GM23338 (cell line): Measurements from ENCODE around the gene ATIC. TPM values are rescaled to one million over a fixed set of nuclear protein-coding genes. Genes with fewer than 3 reads are reported as not detected.

Source experiments
- ATAC-seq: fragments of 200-7000 bp; cut with Tn5 transposase; 3 replicates; pipeline ENCODE4 v1.9.1; 2020
- DNase-seq: peaks from one replicate; pipeline ENCODE4 v3.0.0-alpha.2; 2015; ENCODE audit warnings: low spot score
- H2AFZ ChIP-seq: fragments of 200-600 bp; sonication (generic); 2 replicates; pipeline ENCODE4 v1.8.0; 2016; ENCODE audit warnings: antibody characterized with exemption, mild to moderate bottlenecking, moderate library complexity
- H3F3A ChIP-seq: fragments of 200-600 bp; sonication (generic); replicated peaks from 2 replicates; pipeline ENCODE4 v1.8.0; 2017; ENCODE audit warnings: antibody characterized with exemption, mixed run types, low read depth
- H3K27ac ChIP-seq: fragments of 200-600 bp; sonication (generic); 2 replicates; pipeline ENCODE4 v1.6.1; 2016; ENCODE audit warnings: low read depth
- H3K27me3 ChIP-seq: fragments of 200-600 bp; sonication (generic); 2 replicates; pipeline ENCODE4 v1.8.0; 2016; ENCODE audit warnings: mild to moderate bottlenecking, mixed run types, moderate library complexity; ENCODE audit not compliant: insufficient read depth
- H3K36me3 ChIP-seq: fragments of 200-600 bp; sonication (generic); 2 replicates; pipeline ENCODE4 v1.8.0; 2016; ENCODE audit warnings: mild to moderate bottlenecking; ENCODE audit not compliant: insufficient read depth
- H3K4me1 ChIP-seq: fragments of 200-600 bp; sonication (generic); 2 replicates; pipeline ENCODE4 v1.8.0; 2016; ENCODE audit warnings: mild to moderate bottlenecking, moderate library complexity; ENCODE audit not compliant: insufficient read depth
- H3K4me2 ChIP-seq: fragments of 200-600 bp; sonication (generic); 2 replicates; pipeline ENCODE4 v1.7.1; 2017; ENCODE audit warnings: mixed run types
- H3K4me3 ChIP-seq: fragments of 200-600 bp; sonication (generic); 2 replicates; pipeline ENCODE4 v1.6.1; 2016; ENCODE audit warnings: mixed run types
- H3K79me2 ChIP-seq: fragments of 200-600 bp; sonication (generic); replicated peaks from 2 replicates; pipeline ENCODE4 v1.8.0; 2017; ENCODE audit warnings: mild to moderate bottlenecking; ENCODE audit not compliant: insufficient read depth
- H3K9me2 ChIP-seq: fragments of 200-600 bp; sonication (generic); 2 replicates; pipeline ENCODE4 v1.8.0; 2017; ENCODE audit not compliant: insufficient read depth
- H4K20me1 ChIP-seq: fragments of 200-600 bp; sonication (generic); replicated peaks from 2 replicates; pipeline ENCODE4 v1.8.0; 2017; ENCODE audit warnings: mild to moderate bottlenecking; ENCODE audit not compliant: insufficient read depth
- H3K27ac Mint-ChIP-seq: 2 replicates; pipeline ENCODE4 v1.8.0; 2020; ENCODE audit warnings: inconsistent platforms, mild to moderate bottlenecking, moderate library complexity, mixed read lengths
- H3K27me3 Mint-ChIP-seq: 3 replicates; pipeline ENCODE4 v1.8.0; 2022; ENCODE audit warnings: low read depth, mild to moderate bottlenecking, moderate library complexity, mixed read lengths, inconsistent platforms; ENCODE audit not compliant: insufficient read depth, poor library complexity
- H3K36me3 Mint-ChIP-seq: 3 replicates; pipeline ENCODE4 v1.8.0; 2021; ENCODE audit warnings: low read depth, mild to moderate bottlenecking, inconsistent platforms, moderate library complexity, mixed read lengths
- H3K4me1 Mint-ChIP-seq: 3 replicates; pipeline ENCODE4 v1.8.0; 2020; ENCODE audit warnings: mild to moderate bottlenecking, inconsistent platforms, mixed read lengths
- H3K4me3 Mint-ChIP-seq: 3 replicates; pipeline ENCODE4 v1.8.0; 2021; ENCODE audit warnings: moderate library complexity, mild to moderate bottlenecking, inconsistent platforms, mixed read lengths
- H3K9me3 Mint-ChIP-seq: 3 replicates; pipeline ENCODE4 v1.8.0; 2020; ENCODE audit warnings: moderate library complexity, mild to moderate bottlenecking, inconsistent platforms, mixed read lengths
- CREB1 ChIP-seq: fragments of 250-450 bp; sonication (Bioruptor Pico); IDR thresholded peaks from 2 replicates; pipeline ENCODE4 v1.5.0; 2020; ENCODE audit warnings: low read depth, mild to moderate bottlenecking, moderate library complexity
- CTCF ChIP-seq, 2 experiments: fragments of 200-600 bp in 1 of 2; sonication (generic) in 1 of 2; conservative IDR thresholded peaks; 2 replicates each; pipeline versions ENCODE4 v1.5.1 to v1.6.1; 2016 to 2017; ENCODE audit warnings: antibody characterized with exemption in 2 of 2, low read depth in 2 of 2, mild to moderate bottlenecking in 2 of 2, moderate library complexity in 1 of 2
- ETS1 ChIP-seq: IDR thresholded peaks from 2 replicates; pipeline ENCODE4 v1.6.1; 2016; ENCODE audit warnings: antibody characterized with exemption
- JUNB ChIP-seq: IDR thresholded peaks from one replicate; pipeline ENCODE4 v1.6.1; 2016; ENCODE audit warnings: antibody characterized with exemption; ENCODE audit not compliant: unreplicated experiment
- NANOG ChIP-seq: IDR thresholded peaks from 2 replicates; pipeline ENCODE4 v1.6.1; 2016; ENCODE audit warnings: antibody characterized with exemption, borderline replicate concordance
- POLR2AphosphoS5 ChIP-seq: IDR thresholded peaks from 2 replicates; pipeline ENCODE4 v1.6.1; 2016; ENCODE audit warnings: antibody characterized with exemption, low read depth
- REST ChIP-seq: IDR thresholded peaks from one replicate; pipeline ENCODE4 v1.6.1; 2018; ENCODE audit warnings: antibody characterized with exemption; ENCODE audit not compliant: unreplicated experiment
- ZNF114 ChIP-seq: fragments of 250-450 bp; sonication (Bioruptor Pico); IDR thresholded peaks from 2 replicates; pipeline ENCODE4 v1.5.0; 2020; ENCODE audit warnings: mild to moderate bottlenecking, moderate library complexity
- ZNF462 ChIP-seq: fragments of 250-450 bp; sonication (Bioruptor Pico); IDR thresholded peaks from 2 replicates; pipeline ENCODE4 v1.5.0; 2020; ENCODE audit warnings: mild to moderate bottlenecking, moderate library complexity
- polyA plus RNA-seq: library from polyadenylated mRNA; unstranded; fragments of >200 nt; fragmentation: Nextera tagmentation; extraction: Ambion mirVana; gene quantifications from 2 replicates; pipeline ENCODE4 v1.2.1, GENCODE V29; 2016
- total RNA-seq: library from RNA; depleted of rRNA; stranded (reverse); fragments of >200 nt; shearing (Covaris generic); gene quantifications from 2 replicates; pipeline ENCODE4 v1.2.3, GENCODE V29; 2014

The ATIC gene
- total and polyA plus RNA-seq, 2 experiments from 2014 or later, result 118 to 185 TPM

- TF ChIP-seq ZNF462, result no peak
- TF ChIP-seq REST, result no peak
Measured at GRCh38 chr2:215365184-215365658, 53.4 kb downstream of the ATIC start (continued).

- H3K4me1 Mint-ChIP-seq, result peaks cover 6% of the 10 kb centered on the region; the same call in 2 of the 3 replicates
- Histone ChIP-seq H3K4me3 (no peak overlapping the region), H3K36me3 (peaks cover 44% of the 10 kb centered on the region; the same call in 1 of the 2 replicates), H3K4me2 (no peak overlapping the region), H3K27ac (no peak overlapping the region), H3K79me2 (no peaks in the 10 kb centered on the region), H4K20me1 (no peaks in the 10 kb centered on the region; the same call in 1 of the 2 replicates), H3K9me2 (no peaks in the 10 kb centered on the region), H3F3A (no peaks in the 10 kb centered on the region), H3K4me1 (no peaks in the 10 kb centered on the region), H2AFZ (no peak overlapping the region), H3K27me3 (no peaks in the 10 kb centered on the region)
- DNase-seq, result no peak
- no peaks in the 10 kb centered on the region for H3K27me3 Mint-ChIP-seq
- no peak for ATAC-seq
- H3K9me3 Mint-ChIP-seq, result no peaks in the 10 kb centered on the region
- no peak overlapping the region for H3K4me3 Mint-ChIP-seq
- no peak overlapping the region for H3K27ac Mint-ChIP-seq
- H3K36me3 Mint-ChIP-seq, result peaks cover 47% of the 10 kb centered on the region
- no peak for TF ChIP-seq POLR2AphosphoS5
- no peak for TF ChIP-seq NANOG
- TF ChIP-seq CREB1 (CRISPR knock-in tag), result no peak
- TF ChIP-seq ETS1, result no peak
- TF ChIP-seq ZNF114, result no peak
- TF ChIP-seq JUNB, result no peak
- no peak for TF ChIP-seq CTCF (conservative IDR thresholded peaks at IDR 0.05; ENCODE audit: low read depth in 2 of 2)
Measured at GRCh38 chr2:215366440-215367032, 54.7 kb downstream of the ATIC start.
